OCI-LY7 (cell line): ENCODE measurements around the gene ATP11C. TPM values are rescaled to one million over a fixed set of nuclear protein-coding genes. Genes with fewer than 3 reads are reported as not detected.

Experiments
- BruUV-seq: library from RNA; stranded (reverse); fragments of 400-500 nt; replicated peaks from 2 replicates; lab custom pipeline; 2021; lab: Mats Ljungman, UMichigan
- CTCF ChIA-PET: fragments of 300-600 bp; sonication (Branson Sonifier 250); formaldehyde crosslinking; loops from one replicate; lab custom pipeline; 2022; ENCODE audit warnings: antibody characterized with exemption; ENCODE audit not compliant: unreplicated experiment; lab: Charles Lee
- POLR2A ChIA-PET: fragments of 300-600 bp; sonication (Branson Sonifier 250); formaldehyde crosslinking; loops from one replicate; lab custom pipeline; 2022; ENCODE audit warnings: antibody characterized with exemption; lab: Charles Lee
- DNase-seq: peaks from one replicate; pipeline ENCODE4 v3.0.0-alpha.2; 2015; ENCODE audit warnings: low spot score
- H2AFZ ChIP-seq: fragments of 200-600 bp; sonication (generic), shearing (Covaris generic); 2 replicates; pipeline ENCODE4 v1.6.1; 2014; ENCODE audit warnings: mild to moderate bottlenecking, antibody characterized with exemption, low read length, moderate library complexity
- H3K27ac ChIP-seq: fragments of 200-600 bp; sonication (generic); 2 replicates; pipeline ENCODE4 v1.5.1; 2014; ENCODE audit warnings: mixed run types, low read depth, mild to moderate bottlenecking, moderate library complexity, low read length, inconsistent platforms; ENCODE audit not compliant: poor library complexity, severe bottlenecking
- H3K36me3 ChIP-seq: fragments of 200-600 bp; sonication (generic); 2 replicates; pipeline ENCODE4 v1.6.1; 2014; ENCODE audit warnings: mild to moderate bottlenecking, antibody characterized with exemption, low read length, moderate library complexity, mixed read lengths; ENCODE audit not compliant: insufficient read depth
- H3K4me1 ChIP-seq: fragments of 200-600 bp; sonication (generic); 2 replicates; pipeline ENCODE4 v1.5.1; 2014; ENCODE audit warnings: mild to moderate bottlenecking, low read length; ENCODE audit not compliant: insufficient read depth, poor library complexity, severe bottlenecking
- H3K4me2 ChIP-seq: fragments of 200-600 bp; sonication (generic); 2 replicates; pipeline ENCODE4 v1.6.1; 2014; ENCODE audit warnings: mild to moderate bottlenecking, low read length
- H3K4me3 ChIP-seq: fragments of 200-600 bp; sonication (generic); 2 replicates; pipeline ENCODE4 v1.5.1; 2014; ENCODE audit warnings: mild to moderate bottlenecking, low read depth, low read length; ENCODE audit not compliant: poor library complexity, severe bottlenecking
- H3K79me2 ChIP-seq: fragments of 200-600 bp; sonication (generic); 2 replicates; pipeline ENCODE4 v1.6.1; 2016; ENCODE audit warnings: low read depth, mild to moderate bottlenecking, low read length, moderate library complexity, mixed read lengths; ENCODE audit not compliant: insufficient read depth
- H3K9me2 ChIP-seq: fragments of 200-600 bp; sonication (generic); 2 replicates; pipeline ENCODE4 v1.6.1; 2016; ENCODE audit warnings: mild to moderate bottlenecking, low read length, mixed read lengths; ENCODE audit not compliant: insufficient read depth
- H3K9me3 ChIP-seq: fragments of 200-600 bp; sonication (generic); 2 replicates; pipeline ENCODE4 v1.6.1; 2014; ENCODE audit warnings: mild to moderate bottlenecking, mixed run types, low read length, mixed read lengths
- H4K20me1 ChIP-seq: fragments of 200-600 bp; sonication (generic); 2 replicates; pipeline ENCODE4 v1.6.1; 2014; ENCODE audit warnings: mild to moderate bottlenecking, antibody characterized with exemption, low read length, moderate library complexity, mixed read lengths; ENCODE audit not compliant: insufficient read depth
- EZH2phosphoT487 ChIP-seq: fragments of 200-600 bp; sonication (generic); IDR thresholded peaks from 2 replicates; pipeline ENCODE4 v1.6.1; 2018; ENCODE audit warnings: low read depth, borderline replicate concordance, mild to moderate bottlenecking, mixed run types, antibody characterized with exemption, low read length, moderate library complexity, mixed read lengths
- intact Hi-C: fragments of 100-400 bp; cut with micrococcal nuclease; formaldehyde crosslinking; loops from one replicate; pipeline ENCODE4 v1.10.0; 2022; ENCODE audit not compliant: unreplicated experiment
- total RNA-seq, 2 experiments: library from RNA; depleted of rRNA in 1 of 2; stranded (reverse); fragments of >200 nt in 1 of 2; shearing (Covaris generic) in 1 of 2; gene quantifications; 2 replicates each; pipeline ENCODE4 v1.2.3, GENCODE V29; 2014 to 2022
- TF ChIP-seq, protein P1 (sequence below): fragments of 200-600 bp; sonication (generic); conservative IDR thresholded peaks from 2 replicates; pipeline ENCODE4 v1.5.1; 2014; ENCODE audit warnings: mild to moderate bottlenecking, antibody characterized with exemption, low read length, moderate library complexity, mixed read lengths

ATP11C gene
- total RNA-seq, 2 experiments from 2014 or later: 20.9 to 25.2 TPM

DNA sequence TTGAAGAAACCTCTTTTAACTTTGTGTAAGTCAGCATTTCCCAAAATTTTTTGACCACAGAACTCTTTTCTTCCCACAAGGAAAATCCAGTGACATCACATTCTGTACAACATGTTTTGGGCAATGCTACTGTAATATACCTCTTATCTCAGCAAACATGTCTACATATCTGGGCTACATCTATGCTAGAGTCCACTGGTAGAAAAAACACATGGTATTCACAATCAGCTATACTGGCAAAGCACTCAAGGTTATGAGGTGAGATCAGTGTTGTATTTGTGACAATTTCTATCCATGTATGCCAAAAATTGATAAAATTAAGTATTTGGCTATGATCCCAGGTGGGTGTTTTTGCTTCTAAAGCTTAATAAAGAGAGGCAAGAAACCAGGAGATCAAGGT, 98.0 kb downstream of the ATP11C start:
- POLR2A ChIA-PET: interaction anchor here (1.6 kb wide), 1 partner anchor 10 kb away, joined by 5 read pairs; no protein-coding TSS in a partner anchor
- intact Hi-C loops: no loop called here
- Histone ChIP-seq H3K36me3 (no peaks in the 10 kb centered on the region; the same call in 1 of the 2 replicates), H3K4me1 (peaks cover 16% of the 10 kb centered on the region), H3K79me2 (no peaks in the 10 kb centered on the region), H3K9me3 (no peaks in the 10 kb centered on the region), H3K4me2 (no peak overlapping the region), H4K20me1 (no peaks in the 10 kb centered on the region), H3K4me3 (no peak overlapping the region), H3K27ac (no peak overlapping the region), H3K9me2 (no peaks in the 10 kb centered on the region), H2AFZ (no peak overlapping the region)
- CTCF ChIA-PET: no interaction called here
- no peak for DNase-seq
- no peak for TF ChIP-seq EZH2phosphoT487
- TF ChIP-seq, protein P1, sequence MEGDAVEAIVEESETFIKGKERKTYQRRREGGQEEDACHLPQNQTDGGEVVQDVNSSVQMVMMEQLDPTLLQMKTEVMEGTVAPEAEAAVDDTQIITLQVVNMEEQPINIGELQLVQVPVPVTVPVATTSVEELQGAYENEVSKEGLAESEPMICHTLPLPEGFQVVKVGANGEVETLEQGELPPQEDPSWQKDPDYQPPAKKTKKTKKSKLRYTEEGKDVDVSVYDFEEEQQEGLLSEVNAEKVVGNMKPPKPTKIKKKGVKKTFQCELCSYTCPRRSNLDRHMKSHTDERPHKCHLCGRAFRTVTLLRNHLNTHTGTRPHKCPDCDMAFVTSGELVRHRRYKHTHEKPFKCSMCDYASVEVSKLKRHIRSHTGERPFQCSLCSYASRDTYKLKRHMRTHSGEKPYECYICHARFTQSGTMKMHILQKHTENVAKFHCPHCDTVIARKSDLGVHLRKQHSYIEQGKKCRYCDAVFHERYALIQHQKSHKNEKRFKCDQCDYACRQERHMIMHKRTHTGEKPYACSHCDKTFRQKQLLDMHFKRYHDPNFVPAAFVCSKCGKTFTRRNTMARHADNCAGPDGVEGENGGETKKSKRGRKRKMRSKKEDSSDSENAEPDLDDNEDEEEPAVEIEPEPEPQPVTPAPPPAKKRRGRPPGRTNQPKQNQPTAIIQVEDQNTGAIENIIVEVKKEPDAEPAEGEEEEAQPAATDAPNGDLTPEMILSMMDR: no peak
- BruUV-seq: no TSS peak

DNA sequence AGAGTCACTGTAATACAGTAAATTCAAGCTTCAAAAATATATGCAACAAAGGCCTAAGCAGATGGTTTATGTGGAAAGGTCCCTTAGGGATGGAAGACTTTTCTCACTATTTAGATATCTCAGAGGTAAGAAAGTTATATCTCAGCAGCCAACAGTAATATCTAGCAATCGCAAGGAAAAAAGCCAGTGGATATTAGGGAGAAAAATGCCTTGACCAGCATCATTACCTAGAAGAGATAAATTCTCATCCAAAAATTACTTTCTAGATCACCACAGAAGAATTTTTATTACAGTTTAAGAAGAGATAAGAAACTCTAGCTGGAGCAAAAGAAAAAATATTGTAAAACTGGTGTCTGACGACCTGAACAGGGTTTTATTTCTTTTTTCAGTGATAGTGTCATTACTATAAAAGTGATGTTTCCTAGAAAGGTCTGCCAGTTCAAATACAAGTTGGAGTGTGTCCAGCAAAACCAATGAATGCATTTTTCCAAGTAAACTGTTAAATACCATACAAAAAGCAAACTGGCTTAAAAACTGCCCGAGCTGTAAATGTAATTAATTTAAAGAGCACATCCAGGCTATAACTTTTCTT, 100.0 kb downstream of the ATP11C start:
- H2AFZ ChIP-seq: no peak overlapping the region
- no peaks in the 10 kb centered on the region for H3K9me3 ChIP-seq
- POLR2A ChIA-PET: interaction anchor here (0.7 kb wide), 2 partner anchors 9 to 76 kb away, joined by 3 read pairs; no protein-coding TSS in a partner anchor
- DNase-seq: no peak
- CTCF ChIA-PET: no interaction called here
- no peak overlapping the region for H3K4me3 ChIP-seq
- no peaks in the 10 kb centered on the region for H4K20me1 ChIP-seq
- intact Hi-C loops: no loop called here
- TF ChIP-seq, protein P1: no peak
- no peak for TF ChIP-seq EZH2phosphoT487
- H3K27ac ChIP-seq: no peak overlapping the region
- peaks cover 16% of the 10 kb centered on the region for H3K4me1 ChIP-seq
- H3K79me2 ChIP-seq: no peaks in the 10 kb centered on the region
- H3K36me3 ChIP-seq: no peaks in the 10 kb centered on the region
- BruUV-seq: no TSS peak
- H3K4me2 ChIP-seq: no peak overlapping the region
- H3K9me2 ChIP-seq: no peaks in the 10 kb centered on the region
